Common myeloid progenitor, CD34-positive (primary cell): Measurements from ENCODE around the gene NEGR1.

Source experiments
- CTCF ChIA-PET: fragments of 350-600 bp; sonication (Branson Sonifier 250); formaldehyde crosslinking; loops from one replicate; lab custom pipeline; 2021; ENCODE audit warnings: antibody characterized with exemption; lab: Charles Lee
- POLR2A ChIA-PET: fragments of 350-600 bp; sonication (Branson Sonifier 250); formaldehyde crosslinking; loops from one replicate; lab custom pipeline; 2021; ENCODE audit warnings: antibody characterized with exemption; lab: Charles Lee
- DNase-seq, 3 donors: peaks; one replicate each; pipeline versions ENCODE4 v3.0.0 to v3.0.0-alpha.2; 2013
- H3K27ac ChIP-seq, 2 experiments: 1 replicate in 1 of 2; 2 replicates in 1 of 2; pipeline ENCODE4 v1.7.0; 2013; ENCODE audit warnings: inconsistent platforms in 2 of 2, low read length in 2 of 2, mild to moderate bottlenecking in 2 of 2, low read depth in 1 of 2, moderate library complexity in 1 of 2; ENCODE audit not compliant: severe bottlenecking in 2 of 2, insufficient read depth in 1 of 2, poor library complexity in 1 of 2
- H3K27me3 ChIP-seq, 5 experiments: replicated peaks in 2 of 5; 1 replicate in 3 of 5; 2 replicates in 2 of 5; pipeline versions ENCODE4 v1.6.1 to v1.7.0; 2013; ENCODE audit warnings: low read length in 4 of 5, mild to moderate bottlenecking in 2 of 5, moderate library complexity in 2 of 5, inconsistent platforms in 1 of 5; ENCODE audit not compliant: insufficient read depth in 5 of 5, control insufficient read depth in 4 of 5
- H3K36me3 ChIP-seq, 4 experiments: 1 replicate in 2 of 4; 2 replicates in 2 of 4; pipeline versions ENCODE4 v1.6.1 to v1.7.0; 2013; ENCODE audit warnings: low read length in 3 of 4, control low read depth in 1 of 4, mild to moderate bottlenecking in 1 of 4; ENCODE audit not compliant: control insufficient read depth in 4 of 4, insufficient read depth in 4 of 4
- H3K4me1 ChIP-seq, 4 experiments: 1 replicate in 3 of 4; 2 replicates in 1 of 4; pipeline versions ENCODE4 v1.6.1 to v1.7.1; 2013; ENCODE audit warnings: low read length in 3 of 4, mild to moderate bottlenecking in 3 of 4, control low read depth in 1 of 4, inconsistent platforms in 1 of 4, moderate library complexity in 1 of 4; ENCODE audit not compliant: control insufficient read depth in 4 of 4, insufficient read depth in 4 of 4; ENCODE audit errors: control extremely low read depth in 1 of 4
- H3K4me3 ChIP-seq, 7 experiments: 1 replicate in 4 of 7; 2 replicates in 3 of 7; pipeline versions ENCODE4 v1.5.1 to v1.7.0; 2013; ENCODE audit warnings: mild to moderate bottlenecking in 7 of 7, low read length in 6 of 7, moderate library complexity in 6 of 7, inconsistent platforms in 2 of 7, low read depth in 2 of 7, control low read depth in 1 of 7; ENCODE audit not compliant: insufficient read depth in 4 of 7, control insufficient read depth in 1 of 7; ENCODE audit errors: extremely low read depth in 1 of 7
- H3K9me3 ChIP-seq, 5 experiments: 1 replicate in 4 of 5; 2 replicates in 1 of 5; pipeline versions ENCODE4 v1.6.1 to v1.7.1; 2013; ENCODE audit warnings: low read length in 4 of 5, mild to moderate bottlenecking in 2 of 5, inconsistent platforms in 1 of 5, low read depth in 1 of 5, moderate library complexity in 1 of 5; ENCODE audit not compliant: control insufficient read depth in 4 of 5, insufficient read depth in 2 of 5; ENCODE audit errors: control extremely low read depth in 1 of 5
- WGBS: methylation state at CpG from one replicate; pipeline ENCODE4 v1.1.5; 2013; ENCODE audit not compliant: insufficient coverage; 5-methylcytosine and 5-hydroxymethylcytosine counted together

NEGR1 gene

DNA sequence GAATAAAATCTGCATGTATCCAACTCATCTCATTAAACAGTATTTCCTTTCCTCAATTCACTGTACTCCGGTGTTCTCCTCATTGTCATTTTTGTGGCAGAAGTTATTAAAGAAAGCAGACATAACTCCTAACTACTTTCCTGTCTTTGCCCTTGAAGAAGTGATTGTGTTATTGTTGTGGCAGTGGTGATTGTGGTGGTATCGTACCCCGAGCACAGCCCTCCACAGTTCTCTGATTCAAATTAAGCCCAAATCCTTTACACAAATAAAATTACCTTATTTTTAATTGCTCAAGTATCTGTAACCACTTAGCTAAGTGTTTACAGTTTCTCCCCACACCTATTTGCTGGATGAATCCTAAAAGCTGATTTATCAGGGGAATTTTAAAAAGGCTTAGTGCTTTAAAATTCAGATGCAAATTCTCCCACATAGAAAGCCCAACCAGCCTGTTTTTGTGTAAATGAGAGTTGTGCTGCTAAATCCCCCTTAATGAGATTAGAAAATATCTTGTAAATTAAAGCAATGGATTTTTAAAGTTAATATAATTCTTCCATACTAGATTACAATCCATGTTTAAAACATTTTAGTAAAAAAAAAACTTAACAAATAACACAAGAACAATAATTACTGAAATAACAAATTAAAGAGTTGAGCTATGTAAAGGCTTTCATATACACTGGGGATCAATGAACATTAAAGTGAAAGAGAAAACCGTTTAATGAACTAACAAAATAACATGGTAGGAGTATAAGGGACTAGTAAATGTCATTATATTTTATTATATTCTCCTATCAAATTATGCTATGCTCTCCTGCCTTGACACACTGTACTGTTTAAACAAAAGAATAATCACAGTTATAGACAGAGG is 259.0 kb downstream of the NEGR1 start:
- H3K4me3 ChIP-seq, result no peak overlapping the region
- POLR2A ChIA-PET, result no interaction called here
- H3K9me3 ChIP-seq, result no peaks in the 10 kb centered on the region
- no CpG with 5 or more reads among the region's 4 CpGs for WGBS
- CTCF ChIA-PET, result interaction anchor here (0.9 kb wide), 1 partner anchor 15 kb away, joined by 4 read pairs; no protein-coding TSS in a partner anchor
- H3K27ac ChIP-seq, result no peak overlapping the region
- H3K4me1 ChIP-seq, result no peaks in the 10 kb centered on the region
- H3K36me3 ChIP-seq, result peaks cover 0 to 2% (median 0%) of the 10 kb centered on the region in 4 experiments
- no peak for DNase-seq
- no peaks in the 10 kb centered on the region for H3K27me3 ChIP-seq

DNA sequence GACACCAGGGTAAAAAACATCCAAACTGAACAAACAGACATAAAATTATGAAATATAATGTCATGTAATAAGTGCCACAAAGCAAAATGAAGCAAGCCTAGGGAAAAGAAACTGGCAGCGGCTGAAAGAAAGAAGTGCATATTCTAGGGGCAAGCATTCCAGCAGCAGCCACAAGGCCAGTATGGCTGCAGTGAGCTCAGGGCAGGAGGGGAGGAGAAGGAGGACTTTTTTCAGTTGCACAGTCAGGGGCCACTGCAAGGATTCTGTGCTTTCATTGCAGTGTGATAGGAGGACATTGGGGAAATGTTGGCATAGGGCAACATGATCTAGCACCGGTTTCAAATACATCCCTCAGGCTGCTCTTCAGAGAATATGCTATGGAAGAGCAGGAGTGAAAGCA is 263.8 kb downstream of the NEGR1 start:
- Histone ChIP-seq H3K4me3 (no peak overlapping the region), H3K4me1 (no peaks in the 10 kb centered on the region), H3K36me3 (peaks cover 0 to 2% (median 0%) of the 10 kb centered on the region in 4 experiments), H3K9me3 (no peaks in the 10 kb centered on the region), H3K27me3 (no peaks in the 10 kb centered on the region), H3K27ac (no peak overlapping the region)
- ChIA-PET POLR2A (no interaction called here), CTCF (no interaction called here)
- WGBS, result 100% methylated on average over 1 of the region's 2 CpGs
- no peak for DNase-seq

- Histone ChIP-seq H3K27ac (no peak overlapping the region), H3K36me3 (peaks cover 0 to 2% (median 0%) of the 10 kb centered on the region in 4 experiments), H3K4me3 (no peak overlapping the region), H3K27me3 (no peaks in the 10 kb centered on the region), H3K9me3 (no peaks in the 10 kb centered on the region), H3K4me1 (peaks cover 0 to 6% (median under 1%) of the 10 kb centered on the region in 4 experiments)
- no peak for DNase-seq
- CTCF ChIA-PET, result interaction anchor here (0.5 kb wide), 1 partner anchor 15 kb away, joined by 3 read pairs; no protein-coding TSS in a partner anchor
- POLR2A ChIA-PET, result no interaction called here
- WGBS, result no CpG with 5 or more reads among the region's 1 CpG
Observed at GRCh38 chr1:72015006-72015405, 267.3 kb downstream of the NEGR1 start.

- H3K36me3 ChIP-seq, result no peaks in the 10 kb centered on the region
- DNase-seq, result no peak
- no peak overlapping the region for H3K27ac ChIP-seq
- no peak overlapping the region for H3K4me3 ChIP-seq
- 100% methylated on average over 1 of the region's 1 CpG for WGBS
- H3K9me3 ChIP-seq, result no peaks in the 10 kb centered on the region
- no peaks in the 10 kb centered on the region for H3K27me3 ChIP-seq
- ChIA-PET POLR2A (no interaction called here), CTCF (no interaction called here)
- H3K4me1 ChIP-seq, result peaks cover 0 to 10% (median 4%) of the 10 kb centered on the region in 4 experiments
Observed at GRCh38 chr1:72013161-72013560, 269.2 kb downstream of the NEGR1 start.

DNA sequence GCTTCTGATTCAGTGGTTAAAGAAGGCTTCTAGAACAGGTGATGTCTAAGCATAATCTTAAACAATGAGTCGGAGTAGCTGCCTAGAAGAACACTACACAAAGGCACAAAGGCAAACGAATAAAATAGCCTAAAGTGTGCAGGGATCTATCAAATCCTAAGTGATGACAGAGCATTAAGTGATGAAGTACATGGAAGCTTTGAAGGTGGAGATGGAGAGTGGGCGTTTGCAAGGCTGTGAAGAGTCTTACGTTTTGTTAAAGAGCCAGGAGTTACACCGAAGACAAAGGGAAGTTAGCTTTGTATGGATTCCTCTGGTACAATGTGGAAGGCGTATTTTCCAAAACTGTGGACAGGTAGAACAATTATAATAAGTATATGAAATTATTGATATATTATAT is 270.6 kb downstream of the NEGR1 start:
- no peak overlapping the region for H3K27ac ChIP-seq
- 100% methylated on average over 5 of the region's 6 CpGs for WGBS
- no peaks in the 10 kb centered on the region for H3K9me3 ChIP-seq
- no peak overlapping the region for H3K4me3 ChIP-seq
- DNase-seq, result no peak
- H3K4me1 ChIP-seq, result peaks cover 0 to 10% (median 4%) of the 10 kb centered on the region in 4 experiments
- H3K27me3 ChIP-seq, result no peaks in the 10 kb centered on the region
- POLR2A ChIA-PET, result no interaction called here
- CTCF ChIA-PET, result interaction anchor here (0.8 to 1.3 kb wide), 2 partner anchors 16 to 26 kb away, joined by 4 read pairs; no protein-coding TSS in a partner anchor
- H3K36me3 ChIP-seq, result no peaks in the 10 kb centered on the region

DNA sequence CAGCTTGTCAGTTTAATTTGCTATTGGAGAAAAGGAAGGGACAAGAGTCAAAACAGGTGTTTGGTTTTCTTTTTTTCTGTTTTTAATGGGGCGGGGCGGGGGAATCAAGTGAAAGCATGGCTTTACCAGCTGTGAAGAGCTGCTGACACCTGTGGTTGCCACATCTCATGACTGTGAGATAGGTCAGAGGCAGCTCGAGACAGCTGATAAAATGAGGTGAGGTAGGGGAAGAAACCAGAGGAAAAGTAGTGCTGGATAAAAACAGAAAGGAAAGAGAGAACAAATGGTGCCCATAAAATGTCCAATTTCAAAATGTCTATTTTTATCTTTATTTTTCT is 272.3 kb downstream of the NEGR1 start:
- ChIA-PET CTCF (interaction anchor here (1.1 kb wide), 1 partner anchor 17 kb away, joined by 3 read pairs; no protein-coding TSS in a partner anchor), POLR2A (interaction anchor here (0.8 kb wide), 1 partner anchor 52 kb away, joined by 3 read pairs; no protein-coding TSS in a partner anchor)
- peak in 2 of 3 donors; percentile 18 to 40 for DNase-seq
- 63% methylated on average over 1 of the region's 3 CpGs for WGBS
- Histone ChIP-seq H3K27me3 (no peaks in the 10 kb centered on the region), H3K4me1 (peaks cover 0 to 10% (median 4%) of the 10 kb centered on the region in 4 experiments), H3K9me3 (no peaks in the 10 kb centered on the region), H3K36me3 (no peaks in the 10 kb centered on the region), H3K27ac (no peak overlapping the region), H3K4me3 (no peak overlapping the region)
